Neural cell (in vitro differentiated cells): ENCODE measurements around the gene TRIM15.

Experiments
- CTCF ChIP-seq: fragments of 450-650 bp; IDR thresholded peaks from 2 replicates; pipeline ENCODE4 v1.5.1; 2014; ENCODE audit warnings: antibody characterized with exemption, mild to moderate bottlenecking, moderate library complexity; ENCODE audit not compliant: poor library complexity, severe bottlenecking
- EZH2 ChIP-seq: fragments of 200-600, 300-800 bp; shearing (Covaris generic), sonication (generic); IDR thresholded peaks from 2 replicates; pipeline ENCODE4 v1.6.1; 2014; ENCODE audit warnings: antibody characterized with exemption, low read length, borderline replicate concordance, mild to moderate bottlenecking; ENCODE audit not compliant: insufficient read depth, poor library complexity, severe bottlenecking
- POLR2AphosphoS5 ChIP-seq: IDR thresholded peaks from 2 replicates; pipeline ENCODE4 v1.6.1; 2012
- RAD21 ChIP-seq: fragments of 450-650 bp; conservative IDR thresholded peaks from 2 replicates; pipeline ENCODE4 v1.6.1; 2014; ENCODE audit warnings: antibody characterized with exemption, mild to moderate bottlenecking, moderate library complexity
- SMC3 ChIP-seq: fragments of 450-650 bp; conservative IDR thresholded peaks from 2 replicates; pipeline ENCODE4 v1.6.1; 2014; ENCODE audit warnings: antibody characterized with exemption, mild to moderate bottlenecking, moderate library complexity; ENCODE audit not compliant: poor library complexity

GRCh38 chr6:30121446-30122366 lies 41.6 kb upstream of the TRIM15 start:
- TF ChIP-seq CTCF: no peak
- TF ChIP-seq RAD21: no peak
- TF ChIP-seq EZH2: no peak
- TF ChIP-seq POLR2AphosphoS5: no peak
- TF ChIP-seq SMC3: no peak
